ENCODE results near the gene FANCC.
"Not testable (repeated sequence)": the region's sequence is repeated elsewhere in the genome, so short reads cannot be mapped to it uniquely, and the experiment has no call there.

FANCC gene

GRCh38 chr9:95280745-95281144 is 36.8 kb downstream of the FANCC start:
- DNase-seq = no peak

- no peak for DNase-seq
Measured at GRCh38 chr9:95277509-95277908, 40.0 kb downstream of the FANCC start.

- no peak for DNase-seq
Measured at GRCh38 chr9:95276395-95276954, 41.0 kb downstream of the FANCC start.

- DNase-seq = not testable (repeated sequence)
Measured at GRCh38 chr9:95274160-95274559, 43.3 kb downstream of the FANCC start.

- no peak for DNase-seq
Measured at GRCh38 chr9:95273369-95274022, 44.0 kb downstream of the FANCC start.

GRCh38 chr9:95272830-95273229 is 44.7 kb downstream of the FANCC start:
- no peak for DNase-seq

- no peak for DNase-seq
Measured at GRCh38 chr9:95270790-95271189, 46.7 kb downstream of the FANCC start.

- DNase-seq = peak; percentile 72
Measured at GRCh38 chr9:95269803-95270773, 47.4 kb downstream of the FANCC start.

- DNase-seq = peak; percentile 81
Measured at GRCh38 chr9:95268681-95269080, 48.8 kb downstream of the FANCC start.

GRCh38 chr9:95266649-95267048 is 50.9 kb downstream of the FANCC start:
- DNase-seq = no peak

GRCh38 chr9:95265960-95266359 is 51.5 kb downstream of the FANCC start:
- DNase-seq = no peak

GRCh38 chr9:95264954-95265615 is 52.4 kb downstream of the FANCC start:
- no peak for DNase-seq

- DNase-seq = no peak
Measured at GRCh38 chr9:95261890-95262289, 55.6 kb downstream of the FANCC start.

- peak; percentile 38 for DNase-seq
Measured at GRCh38 chr9:95250462-95251221, 66.9 kb downstream of the FANCC start.

GRCh38 chr9:95249986-95250385 is 67.5 kb downstream of the FANCC start:
- peak; percentile 46 for DNase-seq

GRCh38 chr9:95246547-95246946 is 71.0 kb downstream of the FANCC start:
- DNase-seq = no peak

GRCh38 chr9:95242613-95243012 is 74.9 kb downstream of the FANCC start:
- DNase-seq = no peak

- DNase-seq = no peak
Measured at GRCh38 chr9:95239071-95239470, 78.4 kb downstream of the FANCC start.

GRCh38 chr9:95237336-95237735 is 80.2 kb downstream of the FANCC start:
- no peak for DNase-seq

GRCh38 chr9:95230046-95230445 is 87.5 kb downstream of the FANCC start:
- DNase-seq = no peak

- DNase-seq = no peak
Measured at GRCh38 chr9:95229230-95229915, 88.1 kb downstream of the FANCC start.

- no peak for DNase-seq
Measured at GRCh38 chr9:95226921-95227320, 90.6 kb downstream of the FANCC start.
